Liver (tissue), 3 donors: ENCODE measurements around the gene FITM2.

Source experiments
- EGR1 ChIP-seq, 2 donors: IDR thresholded peaks; 2 replicates each; pipeline ENCODE4 v1.6.1; 2016 to 2018; ENCODE audit warnings: antibody characterized with exemption in 2 of 2, low read depth in 2 of 2
- GABPA ChIP-seq, 2 donors: IDR thresholded peaks in 1 of 2; conservative IDR thresholded peaks in 1 of 2; 2 replicates each; pipeline ENCODE4 v1.6.1; 2016; ENCODE audit warnings: antibody characterized with exemption in 2 of 2, mild to moderate bottlenecking in 1 of 2, moderate library complexity in 1 of 2
- SP1 ChIP-seq: IDR thresholded peaks from 2 replicates; pipeline ENCODE4 v1.6.1; 2018; ENCODE audit warnings: antibody characterized with exemption, mild to moderate bottlenecking
- TAF1 ChIP-seq: conservative IDR thresholded peaks from 2 replicates; pipeline ENCODE4 v1.6.1; 2016; ENCODE audit warnings: antibody characterized with exemption, mild to moderate bottlenecking
- TF ChIP-seq, protein P1 (sequence below): fragments of 150-350 bp; IDR thresholded peaks from 2 replicates; pipeline ENCODE4 v1.5.1; 2017; ENCODE audit warnings: improper control_type of control experiment, low read depth, low read length; ENCODE audit not compliant: missing input control
- TF ChIP-seq, protein P2 (sequence below): IDR thresholded peaks from 2 replicates; pipeline ENCODE4 v1.6.1; 2016; ENCODE audit warnings: antibody characterized with exemption
- TF ChIP-seq, protein P3 (sequence below): IDR thresholded peaks from 2 replicates; pipeline ENCODE4 v1.6.1; 2016; ENCODE audit warnings: antibody characterized with exemption, mild to moderate bottlenecking
- donor health status: healthy.
- donor health status: healthy.

DNA sequence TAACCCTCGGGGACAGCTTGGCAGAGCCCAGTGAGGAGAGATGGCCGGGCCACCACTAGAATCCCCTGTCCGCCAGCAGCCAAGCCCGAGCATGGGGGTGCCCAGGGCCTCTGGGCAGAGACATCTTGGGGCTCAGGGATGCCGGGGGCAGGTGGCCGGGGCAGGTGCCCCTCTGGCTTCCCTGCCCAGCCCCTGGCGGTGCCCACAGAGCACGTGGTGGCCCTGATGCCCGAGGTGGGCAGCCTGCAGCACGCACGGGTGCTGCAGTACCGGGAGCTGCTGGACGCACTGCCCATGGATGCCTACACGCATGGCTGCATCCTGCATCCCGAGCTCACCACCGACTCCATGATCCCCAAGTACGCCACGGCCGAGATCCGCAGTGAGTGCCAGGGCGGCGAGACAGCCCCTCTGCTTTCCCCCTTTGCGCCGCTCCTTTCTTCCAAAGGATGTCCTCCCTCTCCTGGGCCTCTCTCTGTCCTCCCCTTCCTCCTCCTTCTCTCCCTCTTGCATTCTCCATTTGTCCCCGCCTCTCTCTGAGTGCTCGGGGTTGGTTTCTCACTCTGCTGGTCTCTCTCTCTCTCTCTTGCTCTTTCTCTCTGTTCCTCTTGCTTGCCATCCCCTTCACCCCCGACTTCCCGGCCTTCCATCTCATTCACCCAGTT lies 52.6 kb downstream of the FITM2 start:
- TF ChIP-seq, protein P1, sequence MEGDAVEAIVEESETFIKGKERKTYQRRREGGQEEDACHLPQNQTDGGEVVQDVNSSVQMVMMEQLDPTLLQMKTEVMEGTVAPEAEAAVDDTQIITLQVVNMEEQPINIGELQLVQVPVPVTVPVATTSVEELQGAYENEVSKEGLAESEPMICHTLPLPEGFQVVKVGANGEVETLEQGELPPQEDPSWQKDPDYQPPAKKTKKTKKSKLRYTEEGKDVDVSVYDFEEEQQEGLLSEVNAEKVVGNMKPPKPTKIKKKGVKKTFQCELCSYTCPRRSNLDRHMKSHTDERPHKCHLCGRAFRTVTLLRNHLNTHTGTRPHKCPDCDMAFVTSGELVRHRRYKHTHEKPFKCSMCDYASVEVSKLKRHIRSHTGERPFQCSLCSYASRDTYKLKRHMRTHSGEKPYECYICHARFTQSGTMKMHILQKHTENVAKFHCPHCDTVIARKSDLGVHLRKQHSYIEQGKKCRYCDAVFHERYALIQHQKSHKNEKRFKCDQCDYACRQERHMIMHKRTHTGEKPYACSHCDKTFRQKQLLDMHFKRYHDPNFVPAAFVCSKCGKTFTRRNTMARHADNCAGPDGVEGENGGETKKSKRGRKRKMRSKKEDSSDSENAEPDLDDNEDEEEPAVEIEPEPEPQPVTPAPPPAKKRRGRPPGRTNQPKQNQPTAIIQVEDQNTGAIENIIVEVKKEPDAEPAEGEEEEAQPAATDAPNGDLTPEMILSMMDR: no peak
- no peak for TF ChIP-seq SP1
- no peak for TF ChIP-seq EGR1 (IDR thresholded peaks at IDR 0.05; ENCODE audit: low read depth in 2 of 2)
- no peak for TF ChIP-seq TAF1
- TF ChIP-seq, protein P2, sequence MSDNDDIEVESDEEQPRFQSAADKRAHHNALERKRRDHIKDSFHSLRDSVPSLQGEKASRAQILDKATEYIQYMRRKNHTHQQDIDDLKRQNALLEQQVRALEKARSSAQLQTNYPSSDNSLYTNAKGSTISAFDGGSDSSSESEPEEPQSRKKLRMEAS: no peak
- TF ChIP-seq, protein P3, sequence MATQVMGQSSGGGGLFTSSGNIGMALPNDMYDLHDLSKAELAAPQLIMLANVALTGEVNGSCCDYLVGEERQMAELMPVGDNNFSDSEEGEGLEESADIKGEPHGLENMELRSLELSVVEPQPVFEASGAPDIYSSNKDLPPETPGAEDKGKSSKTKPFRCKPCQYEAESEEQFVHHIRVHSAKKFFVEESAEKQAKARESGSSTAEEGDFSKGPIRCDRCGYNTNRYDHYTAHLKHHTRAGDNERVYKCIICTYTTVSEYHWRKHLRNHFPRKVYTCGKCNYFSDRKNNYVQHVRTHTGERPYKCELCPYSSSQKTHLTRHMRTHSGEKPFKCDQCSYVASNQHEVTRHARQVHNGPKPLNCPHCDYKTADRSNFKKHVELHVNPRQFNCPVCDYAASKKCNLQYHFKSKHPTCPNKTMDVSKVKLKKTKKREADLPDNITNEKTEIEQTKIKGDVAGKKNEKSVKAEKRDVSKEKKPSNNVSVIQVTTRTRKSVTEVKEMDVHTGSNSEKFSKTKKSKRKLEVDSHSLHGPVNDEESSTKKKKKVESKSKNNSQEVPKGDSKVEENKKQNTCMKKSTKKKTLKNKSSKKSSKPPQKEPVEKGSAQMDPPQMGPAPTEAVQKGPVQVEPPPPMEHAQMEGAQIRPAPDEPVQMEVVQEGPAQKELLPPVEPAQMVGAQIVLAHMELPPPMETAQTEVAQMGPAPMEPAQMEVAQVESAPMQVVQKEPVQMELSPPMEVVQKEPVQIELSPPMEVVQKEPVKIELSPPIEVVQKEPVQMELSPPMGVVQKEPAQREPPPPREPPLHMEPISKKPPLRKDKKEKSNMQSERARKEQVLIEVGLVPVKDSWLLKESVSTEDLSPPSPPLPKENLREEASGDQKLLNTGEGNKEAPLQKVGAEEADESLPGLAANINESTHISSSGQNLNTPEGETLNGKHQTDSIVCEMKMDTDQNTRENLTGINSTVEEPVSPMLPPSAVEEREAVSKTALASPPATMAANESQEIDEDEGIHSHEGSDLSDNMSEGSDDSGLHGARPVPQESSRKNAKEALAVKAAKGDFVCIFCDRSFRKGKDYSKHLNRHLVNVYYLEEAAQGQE: no peak
- no peak for TF ChIP-seq GABPA (IDR thresholded peaks at IDR 0.05 in 1 of 2, conservative IDR thresholded peaks at IDR 0.05 in 1 of 2)
